ENCODE measurements around the gene NKX1-1.

- TF ChIP-seq CTCF (IDR thresholded peaks at IDR 0.05) = no peak
- TF ChIP-seq POLR2A (IDR thresholded peaks at IDR 0.05) = no peak
Observed at GRCh38 chr4:1406394-1406980, at the start of gene NKX1-1.
